HAP-1 (cell line): ENCODE results near the gene ZWILCH.
"Not testable (repeated sequence)": the region's sequence is repeated elsewhere in the genome, so short reads cannot be mapped to it uniquely, and the experiment has no call there.

ENCODE experiments used
- DNase-seq, 2 experiments: peaks; one replicate each; pipeline ENCODE4 v3.0.0-alpha.2; 2016 to 2020; ENCODE audit warnings: low spot score in 2 of 2
- H3K27me3 ChIP-seq: fragments of 250-450 bp; sonication (Bioruptor Pico); 2 replicates; pipeline ENCODE4 v1.5.1; 2020; ENCODE audit warnings: low read depth, mild to moderate bottlenecking, moderate library complexity
- H3K36me3 ChIP-seq: fragments of 250-450 bp; sonication (Bioruptor Pico); replicated peaks from 2 replicates; pipeline ENCODE4 v1.5.1; 2020; ENCODE audit warnings: mild to moderate bottlenecking
- H3K4me1 ChIP-seq: fragments of 250-450 bp; sonication (Bioruptor Pico); 2 replicates; pipeline ENCODE4 v1.5.1; 2020; ENCODE audit warnings: mild to moderate bottlenecking
- H3K4me3 ChIP-seq: fragments of 250-450 bp; sonication (Bioruptor Pico); 2 replicates; pipeline ENCODE4 v1.5.1; 2020; ENCODE audit warnings: mild to moderate bottlenecking, moderate library complexity
- H3K9me3 ChIP-seq: fragments of 250-450 bp; sonication (Bioruptor Pico); 2 replicates; pipeline ENCODE4 v1.5.1; 2020; ENCODE audit warnings: mild to moderate bottlenecking, moderate library complexity
- in situ Hi-C: fragments of 300-500 bp; cut with MboI; formaldehyde crosslinking; loops from 3 replicates; pipeline ENCODE4 v1.14.3; 2020; ENCODE audit warnings: low sequenced_read_pairs, inconsistent platforms, mixed read lengths

ZWILCH gene

DNA sequence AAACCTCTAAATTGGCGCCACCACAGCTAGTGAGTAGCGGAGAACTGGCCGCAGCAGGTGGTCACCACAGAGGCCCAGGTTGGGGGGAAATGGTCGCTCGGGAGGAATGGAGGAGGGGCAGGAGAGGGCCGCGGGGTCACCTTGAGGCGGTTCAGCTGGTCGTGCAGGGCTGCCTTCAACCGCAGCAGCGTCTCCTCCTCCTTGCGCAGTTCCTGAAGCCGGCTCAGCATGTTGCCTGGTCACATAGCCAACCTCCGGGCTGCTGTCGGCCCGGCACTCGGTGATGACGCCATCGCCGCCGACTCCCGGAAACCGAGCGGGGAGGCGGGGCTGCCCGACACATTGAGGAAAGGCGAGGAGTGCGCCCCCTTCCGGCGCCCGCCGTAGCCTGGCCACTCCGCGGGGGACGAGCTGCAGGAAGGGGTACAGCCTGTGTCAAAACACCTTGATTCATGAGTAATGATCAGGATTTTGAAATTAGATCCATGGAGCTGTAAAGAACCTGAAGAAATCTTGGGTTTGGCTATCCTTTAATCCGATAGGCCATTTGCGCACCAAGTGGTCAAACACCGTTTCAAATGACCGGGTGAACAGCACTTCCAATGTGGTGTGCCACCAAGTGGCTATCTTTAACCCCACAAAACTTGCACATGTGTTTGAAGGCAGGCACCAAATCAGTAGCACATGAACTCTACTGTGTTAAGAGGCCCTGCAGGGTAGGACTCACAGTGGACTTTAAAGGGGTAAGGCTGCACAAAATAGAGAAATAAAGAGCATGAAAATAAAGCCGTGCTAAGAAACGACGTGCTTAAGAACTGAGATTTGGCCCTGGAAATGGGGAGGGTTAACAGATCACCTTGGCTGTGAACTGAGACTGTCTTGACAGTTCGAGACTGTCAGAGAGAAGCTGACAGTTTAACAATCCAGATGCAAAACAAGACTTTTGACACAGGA, 7.3 kb upstream of the ZWILCH start, which contains the start of gene SNAPC5:
TSS of gene SNAPC5 (minus strand) at position 261 of the 954 bp plus-strand sequence. CDS start at position 230, 31 bp downstream.
- Histone ChIP-seq H3K36me3 (peaks cover 89% of the 10 kb centered on the region), H3K4me1 (peaks cover 16% of the 10 kb centered on the region)
- in situ Hi-C loops: loop anchor here (5.0 kb wide), 1 partner anchor 110 kb away; the partner anchor contains the start of gene MAP2K1

DNA sequence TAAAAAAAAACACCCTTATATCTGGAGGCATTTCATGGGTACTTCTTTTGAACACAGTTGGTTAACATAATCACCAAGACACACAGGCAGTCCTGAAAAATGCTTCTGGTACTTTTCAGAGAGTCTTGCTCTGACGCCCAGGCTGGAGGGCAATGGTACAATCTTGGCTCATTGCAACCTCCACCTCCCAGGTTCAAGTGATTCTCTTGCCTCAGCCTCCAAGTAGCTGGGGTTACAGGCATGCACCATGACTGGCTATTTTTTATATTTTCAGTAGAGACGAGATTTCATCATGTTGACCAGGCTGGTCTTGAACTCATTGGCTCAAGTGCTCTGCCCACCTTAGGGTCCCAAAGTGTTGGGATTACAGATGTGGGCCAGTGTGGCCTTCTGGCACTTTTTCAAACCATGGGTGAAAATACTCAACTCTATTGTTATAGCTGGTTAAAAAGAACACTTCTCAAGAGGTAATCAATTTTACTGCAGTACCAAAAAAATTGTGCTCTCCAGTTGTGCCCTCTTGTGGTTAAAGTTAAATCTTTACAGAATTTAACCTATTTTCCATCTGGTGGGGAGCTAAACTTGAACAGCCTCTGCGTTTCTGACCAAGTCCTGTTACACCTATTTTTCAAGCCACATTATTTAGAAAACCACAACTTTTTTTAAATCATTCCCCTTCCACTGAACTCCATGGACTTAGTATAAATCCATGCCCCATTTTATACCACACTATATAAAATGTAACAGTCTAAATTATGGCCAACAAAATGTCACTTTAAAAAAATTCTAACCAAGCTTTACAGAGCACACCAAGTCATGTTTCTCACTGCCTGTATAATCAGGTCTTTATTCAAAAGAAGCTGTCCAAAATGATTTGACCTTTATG, 6.4 kb upstream of the ZWILCH start:
- peaks cover 89% of the 10 kb centered on the region for H3K36me3 ChIP-seq
- H3K4me1 ChIP-seq: peaks cover 16% of the 10 kb centered on the region
- H3K4me3 ChIP-seq: no peak overlapping the region
- in situ Hi-C loops: loop anchor here (5.0 kb wide), 1 partner anchor 111 kb away; the partner anchor contains the start of gene MAP2K1
- H3K9me3 ChIP-seq: no peaks in the 10 kb centered on the region
- peak; percentile 26 to 71 for DNase-seq
- no peaks in the 10 kb centered on the region for H3K27me3 ChIP-seq

More for the DNA sequence above, 7.3 kb upstream of the ZWILCH start, which contains the start of gene SNAPC5:
- H3K27me3 ChIP-seq: no peaks in the 10 kb centered on the region
- no peaks in the 10 kb centered on the region for H3K9me3 ChIP-seq
- DNase-seq: peak; percentile 98 to 100
- peak within 1 kb of the TSS; percentile 87 for H3K4me3 ChIP-seq

DNA sequence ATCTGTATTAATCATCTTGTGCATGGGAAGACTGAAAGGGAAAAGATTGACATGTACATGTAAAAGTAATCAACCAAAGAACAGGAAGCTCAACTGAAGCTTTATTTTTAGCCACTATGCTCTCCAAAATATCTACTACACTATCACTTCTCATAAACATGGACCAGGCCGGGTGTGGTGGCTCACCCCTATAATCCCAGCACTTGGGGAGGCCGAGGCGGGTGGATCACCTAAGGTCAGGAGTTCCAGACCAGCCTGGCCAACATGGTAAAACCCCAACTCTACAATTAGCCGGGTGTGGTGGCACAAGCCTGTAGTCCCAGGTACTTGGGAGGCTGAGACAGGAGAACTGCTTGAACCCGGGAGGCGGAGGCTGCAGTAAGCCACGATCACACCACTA, 4.8 kb upstream of the ZWILCH start:
- DNase-seq: peak in 1 of 2 experiments; percentile 17
- peaks cover 81% of the 10 kb centered on the region for H3K36me3 ChIP-seq
- H3K27me3 ChIP-seq, H3K9me3 ChIP-seq, in situ Hi-C loops, H3K4me3 ChIP-seq: not testable (repeated sequence)
- H3K4me1 ChIP-seq: peaks cover 16% of the 10 kb centered on the region

DNA sequence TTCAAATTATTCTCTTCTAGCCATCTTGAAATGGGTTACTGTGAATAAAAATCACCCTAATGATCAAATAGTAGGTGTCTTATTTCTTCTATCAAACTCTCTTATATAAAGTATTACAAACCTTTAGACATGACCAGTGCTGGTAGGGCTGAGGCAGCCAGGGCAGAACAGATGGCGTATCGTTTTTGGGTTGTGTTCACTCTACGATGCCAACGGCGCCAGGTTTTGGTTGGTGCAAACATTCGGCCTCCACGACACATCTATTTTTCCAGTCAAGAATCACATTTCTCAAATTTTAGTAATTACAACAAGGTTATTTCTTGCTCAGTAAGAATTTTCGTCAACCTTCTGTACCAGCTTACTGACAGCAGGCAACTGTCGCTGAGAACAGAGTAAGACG, 2.6 kb upstream of the ZWILCH start:
- Histone ChIP-seq H3K4me3 (peak overlapping the region; percentile 92), H3K27me3 (no peaks in the 10 kb centered on the region), H3K36me3 (peaks cover 71% of the 10 kb centered on the region), H3K4me1 (peaks cover 14% of the 10 kb centered on the region), H3K9me3 (no peaks in the 10 kb centered on the region)
- DNase-seq: no peak
- in situ Hi-C loops: no loop called here

DNA sequence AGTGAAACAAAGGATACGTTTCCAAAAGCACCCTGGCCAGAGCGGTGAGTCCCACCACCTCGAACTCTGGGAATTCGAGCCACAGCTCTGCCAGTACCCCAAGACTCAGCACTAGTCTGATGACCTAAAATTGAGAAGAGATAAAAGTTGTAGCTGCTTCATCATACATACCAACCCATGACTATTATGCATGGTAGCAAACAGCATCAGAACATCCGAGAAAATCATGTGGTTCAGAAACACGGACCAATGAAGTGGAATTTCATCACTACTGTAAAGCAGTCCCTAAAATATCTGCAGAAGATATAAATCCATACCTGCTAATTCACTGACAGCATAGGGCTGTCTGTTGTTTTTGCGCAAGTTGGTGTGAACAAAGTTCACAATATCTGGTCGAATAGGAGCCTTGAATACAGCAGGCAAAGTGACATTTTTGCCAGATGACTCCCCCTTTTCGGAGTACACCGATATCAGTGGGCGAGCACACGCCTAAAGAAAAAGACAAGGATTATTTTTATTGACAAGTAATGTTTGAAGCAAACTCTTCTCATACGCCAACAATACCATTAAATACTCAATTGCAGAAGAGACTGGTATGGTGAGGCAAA, 2.0 kb upstream of the ZWILCH start:
- H3K9me3 ChIP-seq, in situ Hi-C loops, DNase-seq, H3K27me3 ChIP-seq: not testable (repeated sequence)
- H3K4me1 ChIP-seq: peaks cover 14% of the 10 kb centered on the region
- H3K4me3 ChIP-seq: peak overlapping the region; percentile 92
- peaks cover 64% of the 10 kb centered on the region for H3K36me3 ChIP-seq

DNA sequence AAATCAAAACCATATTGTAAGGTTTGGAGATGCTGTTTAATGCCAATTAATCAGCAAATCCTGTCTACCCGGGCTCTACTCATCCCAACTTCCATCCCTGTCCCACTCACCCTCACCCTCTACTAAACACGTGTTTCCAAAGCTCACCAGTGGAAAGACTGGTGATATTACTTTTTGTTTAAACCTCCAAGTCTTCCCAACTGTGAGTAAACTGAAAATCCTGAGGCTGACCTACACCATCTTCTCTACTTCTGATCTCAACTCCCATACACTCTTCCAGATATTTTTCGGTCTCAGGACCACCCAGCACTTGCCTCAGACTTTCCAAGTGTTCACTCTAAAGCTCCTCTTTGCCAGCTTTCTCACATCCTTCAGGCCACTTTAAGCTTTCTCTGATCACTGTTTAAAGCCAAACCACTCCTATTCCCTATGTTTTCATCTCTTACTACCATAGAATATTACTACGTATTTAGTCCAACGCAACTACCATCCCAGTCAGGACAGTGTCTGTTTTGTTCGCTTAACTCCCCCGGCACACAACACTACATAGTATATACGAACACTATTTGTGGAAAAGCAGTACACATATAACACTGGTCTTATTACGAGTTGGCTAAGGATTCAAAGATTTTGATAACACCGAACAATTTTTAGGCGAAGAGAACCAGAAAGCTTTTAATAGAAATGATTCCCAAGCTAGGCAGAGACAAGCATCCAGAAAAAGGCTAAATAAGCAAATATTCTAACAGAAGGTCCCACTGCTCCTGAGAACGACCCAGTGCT, 1.2 kb upstream of the ZWILCH start:
- Histone ChIP-seq H3K9me3 (no peaks in the 10 kb centered on the region), H3K4me3 (peak overlapping the region; percentile 92), H3K27me3 (no peaks in the 10 kb centered on the region), H3K36me3 (peaks cover 62% of the 10 kb centered on the region), H3K4me1 (peaks cover 14% of the 10 kb centered on the region)
- in situ Hi-C loops: no loop called here
- DNase-seq: no peak

DNA sequence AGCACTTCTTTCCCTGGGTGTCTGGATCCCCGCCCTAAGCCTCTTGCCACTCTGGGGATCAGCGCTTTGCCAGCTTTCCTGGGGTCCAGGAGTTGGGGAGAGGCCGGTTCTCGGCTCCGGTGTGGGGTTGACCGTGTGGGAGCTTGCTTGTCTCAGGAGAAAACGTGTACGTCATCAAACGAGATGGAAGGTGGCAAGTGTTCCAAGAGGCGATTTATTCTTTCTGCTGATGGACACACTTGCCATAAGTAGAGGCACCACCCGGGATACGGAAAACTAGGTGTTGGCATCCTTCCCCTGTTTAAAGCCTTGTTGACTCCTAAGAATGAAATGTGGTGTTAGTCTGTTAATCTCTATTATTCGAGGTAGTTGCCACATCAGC, 295 bp downstream of the ZWILCH start:
- Histone ChIP-seq H3K27me3 (no peaks in the 10 kb centered on the region), H3K9me3 (no peaks in the 10 kb centered on the region), H3K4me1 (peaks cover 14% of the 10 kb centered on the region), H3K4me3 (peak overlapping the region; percentile 92), H3K36me3 (peaks cover 54% of the 10 kb centered on the region)
- DNase-seq: no peak
- in situ Hi-C loops: no loop called here

DNA sequence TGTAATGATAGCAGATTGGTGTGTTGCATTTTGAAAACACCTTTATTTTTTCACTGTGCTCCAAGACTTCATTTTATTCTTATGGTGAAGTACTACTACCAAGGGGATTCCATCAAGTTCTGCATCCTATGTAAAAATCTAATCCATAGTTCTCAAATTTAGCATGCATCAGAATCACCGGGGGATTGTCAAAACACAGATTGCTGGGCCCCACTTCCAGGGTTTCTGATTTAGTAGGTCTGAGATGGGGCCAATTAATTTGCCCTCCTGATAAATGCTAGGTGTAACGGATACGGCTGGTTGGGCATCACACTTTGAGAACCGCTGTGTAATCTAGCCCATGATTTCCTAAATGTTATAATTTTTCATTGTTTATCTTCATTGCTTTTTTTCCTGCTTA, 692 bp downstream of the ZWILCH start:
- no peaks in the 10 kb centered on the region for H3K9me3 ChIP-seq
- H3K27me3 ChIP-seq: no peaks in the 10 kb centered on the region
- no peak for DNase-seq
- H3K36me3 ChIP-seq: peaks cover 54% of the 10 kb centered on the region
- H3K4me3 ChIP-seq: peak overlapping the region; percentile 92
- in situ Hi-C loops: no loop called here
- peaks cover 14% of the 10 kb centered on the region for H3K4me1 ChIP-seq

DNA sequence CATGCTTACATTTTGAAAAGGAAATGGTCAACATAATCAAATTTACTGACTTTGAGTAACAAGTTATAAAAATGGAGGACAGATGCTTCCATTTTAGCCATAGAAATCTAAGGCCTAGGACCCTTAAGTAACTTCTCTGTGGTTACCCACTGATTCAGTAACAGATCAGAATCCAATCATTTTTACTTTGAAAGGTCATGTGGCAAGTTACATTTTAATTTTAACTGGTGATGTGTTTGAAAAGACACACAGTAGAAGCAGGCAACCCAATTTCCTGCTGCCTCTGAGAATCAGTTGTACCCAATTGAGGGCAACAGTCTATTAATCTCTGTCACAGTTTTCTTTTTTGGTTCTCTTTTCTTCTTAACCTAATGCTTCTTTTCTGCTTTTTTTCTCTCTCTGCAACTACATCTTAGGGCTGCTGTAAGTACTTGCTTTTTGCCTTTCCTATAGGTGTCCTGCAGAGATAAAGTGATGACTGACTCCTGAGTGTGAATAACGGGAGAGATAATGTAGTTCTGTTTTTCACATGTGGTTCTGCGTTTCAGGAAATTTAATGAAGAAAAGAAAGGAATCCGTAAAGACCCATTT, 3.3 kb downstream of the ZWILCH start:
- Histone ChIP-seq H3K27me3 (no peaks in the 10 kb centered on the region), H3K4me3 (no peak overlapping the region), H3K36me3 (peaks cover 40% of the 10 kb centered on the region), H3K4me1 (0 out of 2 replicates have a peak, but pooled peaks cover 2% of the 10 kb centered on the region), H3K9me3 (no peaks in the 10 kb centered on the region)
- no peak for DNase-seq
- in situ Hi-C loops: no loop called here

DNA sequence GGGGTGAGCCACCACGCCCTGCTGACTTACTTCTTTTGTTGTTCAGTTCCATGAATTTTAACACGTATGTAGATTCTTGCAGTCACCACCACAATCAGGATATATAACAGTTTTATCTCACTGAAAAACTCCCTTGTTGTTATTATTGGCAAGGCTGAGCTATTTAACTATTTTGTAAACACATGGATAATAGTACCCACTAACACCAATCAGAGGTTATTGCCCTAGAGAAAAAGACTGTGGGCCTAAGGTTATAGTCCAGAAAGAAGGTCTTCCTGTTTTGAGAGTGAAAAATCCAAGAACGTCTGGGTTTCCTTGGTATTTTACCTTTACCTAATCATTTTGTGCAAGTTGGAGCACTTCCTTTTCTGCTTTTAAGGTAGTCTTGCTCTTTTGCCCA, 9.5 kb downstream of the ZWILCH start:
- H3K4me1 ChIP-seq: no peaks in the 10 kb centered on the region
- in situ Hi-C loops: no loop called here
- no peaks in the 10 kb centered on the region for H3K27me3 ChIP-seq
- DNase-seq: no peak
- H3K36me3 ChIP-seq: peaks cover 68% of the 10 kb centered on the region
- H3K4me3 ChIP-seq: no peak overlapping the region
- no peaks in the 10 kb centered on the region for H3K9me3 ChIP-seq

DNA sequence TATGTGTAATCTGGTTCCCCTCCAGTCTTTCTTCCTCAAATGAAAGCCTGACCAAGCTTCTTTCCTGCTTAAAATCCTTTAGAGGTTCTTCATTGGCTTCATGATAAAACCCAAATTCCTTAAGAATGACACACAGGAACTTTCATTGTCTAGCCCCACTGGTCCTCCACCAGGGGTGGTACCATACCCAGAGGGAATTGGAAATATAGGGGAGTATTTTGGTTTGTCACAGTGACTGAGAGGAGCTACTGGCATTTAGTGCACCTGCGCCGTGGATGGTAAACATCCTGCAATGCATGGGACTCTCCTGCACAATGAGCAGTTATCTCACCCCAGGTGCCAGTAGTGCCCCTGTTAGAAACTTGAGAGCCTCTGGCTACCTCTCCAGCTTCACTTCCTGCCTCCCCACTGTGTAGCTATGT, 10.8 kb downstream of the ZWILCH start:
- in situ Hi-C loops: no loop called here
- Histone ChIP-seq H3K36me3 (peaks cover 75% of the 10 kb centered on the region), H3K9me3 (no peaks in the 10 kb centered on the region), H3K27me3 (no peaks in the 10 kb centered on the region), H3K4me1 (no peaks in the 10 kb centered on the region), H3K4me3 (no peak overlapping the region)
- no peak for DNase-seq

DNA sequence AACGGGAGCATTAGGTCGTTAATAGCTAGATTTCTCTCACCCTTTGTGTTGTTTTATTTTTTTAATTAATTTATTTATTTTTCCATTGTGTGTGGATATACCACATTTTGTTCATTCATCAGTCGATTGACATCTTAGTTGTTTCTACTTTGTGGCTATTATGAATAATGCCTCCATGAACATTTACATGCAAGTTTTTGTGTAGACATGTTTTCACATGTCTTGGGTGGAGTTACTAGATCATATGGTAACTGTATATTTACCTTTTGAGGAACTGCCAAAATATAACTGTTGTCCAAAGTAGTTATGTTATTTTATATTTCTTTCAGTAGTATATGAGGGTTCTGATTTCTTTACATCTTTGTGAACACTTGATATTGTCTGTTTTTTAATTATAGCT, 18.8 kb downstream of the ZWILCH start:
- Histone ChIP-seq H3K36me3 (peaks cover 80% of the 10 kb centered on the region), H3K27me3 (no peaks in the 10 kb centered on the region), H3K9me3 (no peaks in the 10 kb centered on the region), H3K4me1 (no peaks in the 10 kb centered on the region), H3K4me3 (no peak overlapping the region)
- no peak for DNase-seq
- in situ Hi-C loops: no loop called here
